Right lobe of liver (tissue), 4 donors: ENCODE results near the gene STXBP2.

Source experiments
- POLR2A ChIP-seq: fragments of 450-650 bp; IDR thresholded peaks from one replicate; pipeline ENCODE4 v1.6.1; 2017; ENCODE audit warnings: antibody characterized with exemption, mild to moderate bottlenecking
- TF ChIP-seq, protein P1 (sequence below), 4 donors: fragments of 200-600 bp in 3 of 4; fragments of 450-650 bp in 1 of 4; IDR thresholded peaks; one replicate each; pipeline versions ENCODE4 v1.5.1 to v1.8.0; 2016 to 2022; ENCODE audit warnings: antibody characterized with exemption in 4 of 4, mild to moderate bottlenecking in 2 of 4
- donor health status: DM: no; HTN: no; CAD: no.
- donor health status: DM: no; HTN: no; CAD: no.
- donor health status: DM: no; HTN: yes; CAD: no.

DNA sequence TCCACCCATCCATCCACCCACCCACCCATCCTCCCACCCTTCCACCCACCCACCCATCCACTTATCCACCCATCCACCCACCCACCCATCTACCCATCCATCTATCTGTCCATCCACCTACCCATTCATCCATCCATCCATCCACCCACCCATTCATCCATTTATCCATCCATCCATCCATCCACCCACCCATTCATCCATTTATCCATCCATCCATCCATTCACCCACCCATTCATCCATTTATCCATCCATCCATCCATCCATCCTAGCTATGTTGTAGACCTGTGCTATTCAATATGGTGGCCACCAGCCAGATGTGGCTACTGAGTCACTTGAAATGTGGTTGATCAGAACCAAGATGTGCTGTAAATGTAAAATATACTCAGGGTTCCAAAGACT lies 36.2 kb upstream of the STXBP2 start:
- TF ChIP-seq, protein P1, sequence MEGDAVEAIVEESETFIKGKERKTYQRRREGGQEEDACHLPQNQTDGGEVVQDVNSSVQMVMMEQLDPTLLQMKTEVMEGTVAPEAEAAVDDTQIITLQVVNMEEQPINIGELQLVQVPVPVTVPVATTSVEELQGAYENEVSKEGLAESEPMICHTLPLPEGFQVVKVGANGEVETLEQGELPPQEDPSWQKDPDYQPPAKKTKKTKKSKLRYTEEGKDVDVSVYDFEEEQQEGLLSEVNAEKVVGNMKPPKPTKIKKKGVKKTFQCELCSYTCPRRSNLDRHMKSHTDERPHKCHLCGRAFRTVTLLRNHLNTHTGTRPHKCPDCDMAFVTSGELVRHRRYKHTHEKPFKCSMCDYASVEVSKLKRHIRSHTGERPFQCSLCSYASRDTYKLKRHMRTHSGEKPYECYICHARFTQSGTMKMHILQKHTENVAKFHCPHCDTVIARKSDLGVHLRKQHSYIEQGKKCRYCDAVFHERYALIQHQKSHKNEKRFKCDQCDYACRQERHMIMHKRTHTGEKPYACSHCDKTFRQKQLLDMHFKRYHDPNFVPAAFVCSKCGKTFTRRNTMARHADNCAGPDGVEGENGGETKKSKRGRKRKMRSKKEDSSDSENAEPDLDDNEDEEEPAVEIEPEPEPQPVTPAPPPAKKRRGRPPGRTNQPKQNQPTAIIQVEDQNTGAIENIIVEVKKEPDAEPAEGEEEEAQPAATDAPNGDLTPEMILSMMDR (IDR thresholded peaks at IDR 0.05): no peak
- TF ChIP-seq POLR2A: no peak
